ENCODE data around the gene DNM2.

- TF ChIP-seq CTCF (conservative IDR thresholded peaks at IDR 0.05 in 1 of 2, IDR thresholded peaks at IDR 0.05 in 1 of 2; ENCODE audit: low read depth in 1 of 2, low read length in 2 of 2) (no peak), EZH2 (IDR thresholded peaks at IDR 0.05; ENCODE audit: low read length, missing control alignments) (no peak)
Observed at GRCh38 chr19:10752237-10752912, 34.5 kb downstream of the DNM2 start.

Data from fibroblast of lung (primary cell).